Stimulated activated CD8-positive, alpha-beta memory T cell treated with anti-CD3 and anti-CD28 coated beads, Interleukin-12 subunit alpha, Interleukin-12 subunit beta, amount 100 ng/mL, for 24 hours (primary cell): Measurements from ENCODE around the gene SPSB4.

Experiments used
- DNase-seq: peaks from one replicate; pipeline ENCODE4 v3.0.0-alpha.2; 2020; ENCODE audit errors: extremely low read depth

SPSB4 gene

GRCh38 chr3:141152130-141152529, 101.0 kb downstream of the SPSB4 start:
- no peak for DNase-seq

GRCh38 chr3:141152801-141153678, 101.9 kb downstream of the SPSB4 start:
- no peak for DNase-seq

GRCh38 chr3:141153679-141153966, 102.5 kb downstream of the SPSB4 start:
- no peak for DNase-seq

- no peak for DNase-seq
These were observed 113.7 kb downstream of the SPSB4 start for GRCh38 chr3:141164852-141165251.

GRCh38 chr3:141167681-141168080, 116.5 kb downstream of the SPSB4 start:
- DNase-seq = no peak

- DNase-seq = no peak
These were observed 119.6 kb downstream of the SPSB4 start for GRCh38 chr3:141170678-141171295.

GRCh38 chr3:141174674-141175073, 123.5 kb downstream of the SPSB4 start:
- DNase-seq = no peak

GRCh38 chr3:141176775-141177174, 125.6 kb downstream of the SPSB4 start:
- no peak for DNase-seq

GRCh38 chr3:141178026-141178425, 126.9 kb downstream of the SPSB4 start:
- DNase-seq = no peak

GRCh38 chr3:141178551-141178950, 127.4 kb downstream of the SPSB4 start:
- DNase-seq = no peak

GRCh38 chr3:141179983-141180382, 128.8 kb downstream of the SPSB4 start:
- no peak for DNase-seq

- no peak for DNase-seq
These were observed 130.0 kb downstream of the SPSB4 start for GRCh38 chr3:141181196-141181595.

GRCh38 chr3:141181819-141182218, 130.7 kb downstream of the SPSB4 start:
- DNase-seq = no peak

GRCh38 chr3:141183606-141184005, 132.5 kb downstream of the SPSB4 start:
- no peak for DNase-seq

- no peak for DNase-seq
These were observed 133.3 kb downstream of the SPSB4 start for GRCh38 chr3:141184430-141184829.

GRCh38 chr3:141191097-141191749, 140.1 kb downstream of the SPSB4 start:
- no peak for DNase-seq

GRCh38 chr3:141192345-141192744, 141.2 kb downstream of the SPSB4 start:
- peak; percentile 89 for DNase-seq

- no peak for DNase-seq
These were observed 142.1 kb downstream of the SPSB4 start for GRCh38 chr3:141193066-141193830.
